ENCODE measurements around the gene PLK5. TPM values are rescaled to one million over a fixed set of nuclear protein-coding genes. Genes with fewer than 3 reads are reported as not detected.

Gene PLK5
- total RNA-seq, 2 donors from 2014 or later, result not detected

DNA sequence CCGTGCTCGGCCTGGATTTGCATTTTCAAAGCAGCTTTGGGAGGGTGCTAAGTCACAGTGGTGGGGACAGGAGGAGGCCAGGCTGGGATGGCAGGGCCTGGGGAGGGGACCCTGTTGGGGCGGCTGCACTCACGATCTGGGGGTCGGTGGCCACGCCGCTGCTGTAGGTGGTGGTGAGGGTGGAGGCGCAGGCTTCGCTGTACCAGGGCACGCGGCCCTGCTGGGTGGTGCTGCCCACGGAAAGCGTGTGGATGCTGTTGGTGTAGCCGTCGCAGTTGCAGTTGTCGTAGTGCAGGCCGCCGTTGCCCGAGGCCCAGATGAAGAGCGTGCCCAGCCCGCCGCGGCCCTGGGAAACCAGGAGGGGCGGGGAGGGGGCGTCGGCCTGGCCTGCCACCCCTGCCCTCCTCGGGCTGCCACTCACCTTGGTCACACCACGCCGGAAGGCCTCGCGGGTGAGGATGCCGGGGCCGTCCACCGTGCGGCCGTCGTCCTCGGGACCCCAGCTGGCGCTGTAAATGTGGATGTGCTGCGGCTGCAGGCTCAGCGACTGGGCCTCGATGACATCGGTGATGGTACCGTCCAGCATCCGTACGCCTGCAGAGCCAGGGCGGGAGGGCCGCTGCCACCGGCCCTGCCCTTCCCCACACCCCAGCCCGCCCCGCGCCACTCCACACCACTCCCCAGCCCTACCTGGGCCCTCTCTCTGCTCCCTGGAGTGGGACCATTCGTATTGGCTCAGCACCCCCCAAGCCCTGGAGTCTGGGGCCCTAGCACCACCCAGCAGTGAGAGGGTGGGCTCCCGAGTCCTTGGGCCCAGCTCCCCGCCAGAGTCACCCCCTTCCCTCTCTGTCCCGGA, 36.9 kb upstream of the PLK5 start:
- H3K4me3 Mint-ChIP-seq, result no peak overlapping the region
- no peaks in the 10 kb centered on the region for H3K36me3 Mint-ChIP-seq (ENCODE audit: insufficient read depth in 2 of 2)
- ATAC-seq (replicated peaks in 1 of 2), result no peak
- H3K4me1 Mint-ChIP-seq (ENCODE audit: low read depth), result peaks cover 12% of the 10 kb centered on the region
- peaks cover 4% of the 10 kb centered on the region for H3K27me3 Mint-ChIP-seq (ENCODE audit: low read depth)
- H3K27ac Mint-ChIP-seq, result no peak overlapping the region
- H3K9me3 Mint-ChIP-seq, result no peaks in the 10 kb centered on the region
- no peak for DNase-seq

DNA sequence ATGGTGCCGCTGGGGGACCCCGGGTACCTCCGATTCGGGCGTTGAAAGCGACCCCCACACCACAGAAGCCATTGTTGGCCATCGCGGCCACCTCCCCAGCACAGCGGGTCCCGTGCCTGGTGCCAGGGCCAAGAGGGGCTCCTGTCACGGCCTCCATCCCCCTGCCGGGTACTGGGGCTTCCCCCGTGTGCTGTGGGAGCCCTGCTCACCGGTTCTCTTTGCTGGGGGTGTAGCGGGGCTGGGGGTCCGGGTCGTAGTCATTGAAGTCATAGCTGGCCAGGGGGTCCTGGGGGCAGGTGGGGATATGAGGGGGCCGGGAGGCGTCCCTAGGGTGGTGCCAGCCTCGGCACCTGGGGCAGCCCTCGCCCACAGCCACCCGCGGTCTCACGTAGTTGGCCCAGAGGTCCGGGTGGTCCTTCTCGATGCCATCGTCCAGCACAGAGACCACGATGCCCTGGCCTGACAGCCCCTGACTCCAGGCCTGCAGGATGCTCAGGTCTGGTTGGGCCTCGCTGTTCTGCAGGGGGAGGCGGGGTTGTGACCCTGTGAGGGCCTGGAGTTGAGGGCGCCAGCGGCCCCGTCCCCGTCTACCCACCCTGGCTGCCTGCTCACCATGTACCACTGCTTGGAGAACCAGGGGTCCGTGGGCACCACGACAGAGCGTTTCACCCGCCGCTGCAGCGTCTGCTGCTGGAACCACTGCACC, 36.1 kb upstream of the PLK5 start:
- ATAC-seq (replicated peaks in 1 of 2) (no peak), DNase-seq (no peak)
- Mint-ChIP-seq H3K9me3 (no peaks in the 10 kb centered on the region), H3K4me1 (ENCODE audit: low read depth) (peaks cover 14% of the 10 kb centered on the region), H3K27ac (no peak overlapping the region), H3K4me3 (no peak overlapping the region), H3K36me3 (ENCODE audit: insufficient read depth in 2 of 2) (no peaks in the 10 kb centered on the region), H3K27me3 (ENCODE audit: low read depth) (peaks cover 12% of the 10 kb centered on the region)

DNA sequence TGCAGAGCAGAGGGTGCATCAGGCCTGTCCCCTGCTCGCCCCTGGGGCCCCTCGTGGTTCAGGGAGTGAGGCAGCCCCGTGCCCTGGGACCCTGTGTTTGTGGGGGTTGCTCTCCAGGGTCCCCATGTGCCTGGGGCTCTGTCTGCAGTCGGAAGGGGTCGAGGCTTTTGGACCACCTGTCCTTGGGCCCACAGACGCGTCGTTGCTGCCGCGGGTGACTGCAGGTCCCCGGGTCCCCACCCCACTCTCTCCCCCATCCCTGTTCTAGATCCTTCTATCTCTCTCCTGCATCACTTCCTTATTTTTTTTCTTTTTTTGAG, 35.6 kb upstream of the PLK5 start:
- DNase-seq (no peak), ATAC-seq (replicated peaks in 1 of 2) (no peak)
- Mint-ChIP-seq H3K36me3 (ENCODE audit: insufficient read depth in 2 of 2) (no peaks in the 10 kb centered on the region), H3K9me3 (no peaks in the 10 kb centered on the region), H3K4me3 (no peak overlapping the region), H3K27me3 (ENCODE audit: low read depth) (peaks cover 12% of the 10 kb centered on the region), H3K4me1 (ENCODE audit: low read depth) (peaks cover 14% of the 10 kb centered on the region), H3K27ac (no peak overlapping the region)

DNA sequence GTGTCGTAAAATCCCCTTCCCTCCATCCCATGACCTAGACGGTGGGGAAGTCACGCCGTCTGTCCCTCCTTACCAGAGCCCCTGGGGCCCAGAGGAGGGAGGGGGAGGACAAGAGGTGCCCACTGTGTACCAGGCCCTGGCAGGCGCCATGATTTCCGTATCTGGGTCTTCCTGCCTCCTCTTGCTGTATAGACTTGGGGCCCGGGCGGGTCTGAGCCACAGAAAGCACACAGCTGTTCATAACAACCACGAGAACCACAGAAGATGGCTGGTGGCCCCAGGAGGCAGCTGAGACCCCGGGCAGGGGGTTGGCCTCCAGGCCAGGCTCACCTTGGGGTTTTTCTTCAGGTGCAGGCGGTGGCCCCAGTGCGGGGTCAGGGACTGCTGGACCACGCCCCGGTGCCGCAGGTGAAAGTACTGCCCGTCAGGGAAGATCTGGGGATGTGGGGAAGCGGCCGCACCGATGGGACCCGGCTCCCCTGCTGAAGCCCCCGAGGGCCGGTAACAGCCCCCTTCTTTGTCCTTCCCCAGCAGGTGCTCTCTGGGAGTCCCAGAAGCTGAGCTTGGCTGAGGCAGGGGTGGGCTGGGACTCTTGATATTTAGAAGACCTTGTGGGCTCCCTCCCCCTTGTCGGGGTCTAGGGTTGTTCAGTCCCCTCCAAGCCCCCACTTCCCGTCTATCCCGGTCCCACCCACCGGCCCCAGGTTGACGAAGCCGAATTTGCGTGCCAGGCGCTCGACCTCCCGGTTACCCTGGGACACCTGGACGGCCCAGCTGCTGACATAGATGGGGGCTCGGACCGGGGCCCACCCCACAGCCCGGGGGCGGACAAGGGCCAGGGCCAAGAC, 34.2 kb upstream of the PLK5 start:
- Mint-ChIP-seq H3K27me3 (ENCODE audit: low read depth) (peaks cover 12% of the 10 kb centered on the region), H3K27ac (no peak overlapping the region), H3K36me3 (ENCODE audit: insufficient read depth in 2 of 2) (no peaks in the 10 kb centered on the region), H3K4me3 (peak overlapping the region; percentile 80 to 82), H3K9me3 (no peaks in the 10 kb centered on the region), H3K4me1 (ENCODE audit: low read depth) (peaks cover 14% of the 10 kb centered on the region)
- peak in 1 of 2 donors; percentile 33 for DNase-seq
- ATAC-seq (replicated peaks in 1 of 2), result no peak

DNA sequence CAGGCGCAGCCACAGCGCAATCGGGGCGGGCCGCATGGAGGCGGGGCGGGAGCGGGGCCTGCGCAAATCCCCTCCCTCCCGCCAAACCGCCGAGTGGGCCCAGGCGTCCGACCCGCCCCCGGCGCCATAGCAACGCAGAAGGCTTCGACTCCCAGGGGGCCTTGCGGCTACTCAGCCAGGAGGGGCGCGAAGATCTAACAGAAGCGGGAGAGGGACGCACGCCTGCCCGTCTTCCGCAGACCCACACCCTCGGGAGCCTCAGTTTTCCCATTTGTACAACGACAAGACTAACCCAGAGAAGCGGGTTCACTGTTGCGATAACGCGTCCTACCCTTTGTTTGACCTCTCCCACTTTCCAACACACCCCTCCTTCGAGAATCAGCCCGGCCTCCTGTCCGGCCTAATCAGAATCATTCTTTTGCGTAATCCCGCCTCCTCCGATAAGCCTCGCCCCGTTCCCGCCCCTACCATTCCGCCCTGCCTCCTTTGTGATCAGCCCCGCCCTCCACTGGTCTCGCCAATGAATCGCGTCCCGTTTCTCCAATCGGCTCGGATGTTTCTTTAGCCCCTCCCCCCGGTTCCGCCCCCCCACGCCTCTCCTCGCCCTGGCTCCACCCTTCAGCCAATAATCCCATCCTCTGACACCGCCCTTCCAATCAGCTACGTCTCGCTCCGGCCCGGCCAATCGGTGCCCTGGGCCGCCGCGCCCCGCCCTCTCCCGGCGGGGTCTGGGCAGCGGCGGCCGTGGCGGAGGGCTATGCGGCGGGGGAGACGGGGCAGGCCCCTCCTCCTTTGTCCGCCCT, 33.4 kb upstream of the PLK5 start, which contains the start of gene PCSK4:
Gene PCSK4, minus strand, starts transcription at position 40 of the 803 bp plus-strand sequence. Its CDS starts 4 bp downstream, at position 36.
- peak within 1 kb of the TSS; percentile 82 to 85 for H3K4me3 Mint-ChIP-seq
- peaks cover 12% of the 10 kb centered on the region for H3K27me3 Mint-ChIP-seq (ENCODE audit: low read depth)
- ATAC-seq (replicated peaks in 1 of 2), result peak; percentile 90 to 91
- H3K36me3 Mint-ChIP-seq (ENCODE audit: insufficient read depth in 2 of 2), result no peaks in the 10 kb centered on the region
- peak within 1 kb of the TSS; percentile 4 for H3K27ac Mint-ChIP-seq
- H3K4me1 Mint-ChIP-seq (ENCODE audit: low read depth), result peaks cover 14% of the 10 kb centered on the region
- no peaks in the 10 kb centered on the region for H3K9me3 Mint-ChIP-seq
- peak; percentile 97 for DNase-seq

DNA sequence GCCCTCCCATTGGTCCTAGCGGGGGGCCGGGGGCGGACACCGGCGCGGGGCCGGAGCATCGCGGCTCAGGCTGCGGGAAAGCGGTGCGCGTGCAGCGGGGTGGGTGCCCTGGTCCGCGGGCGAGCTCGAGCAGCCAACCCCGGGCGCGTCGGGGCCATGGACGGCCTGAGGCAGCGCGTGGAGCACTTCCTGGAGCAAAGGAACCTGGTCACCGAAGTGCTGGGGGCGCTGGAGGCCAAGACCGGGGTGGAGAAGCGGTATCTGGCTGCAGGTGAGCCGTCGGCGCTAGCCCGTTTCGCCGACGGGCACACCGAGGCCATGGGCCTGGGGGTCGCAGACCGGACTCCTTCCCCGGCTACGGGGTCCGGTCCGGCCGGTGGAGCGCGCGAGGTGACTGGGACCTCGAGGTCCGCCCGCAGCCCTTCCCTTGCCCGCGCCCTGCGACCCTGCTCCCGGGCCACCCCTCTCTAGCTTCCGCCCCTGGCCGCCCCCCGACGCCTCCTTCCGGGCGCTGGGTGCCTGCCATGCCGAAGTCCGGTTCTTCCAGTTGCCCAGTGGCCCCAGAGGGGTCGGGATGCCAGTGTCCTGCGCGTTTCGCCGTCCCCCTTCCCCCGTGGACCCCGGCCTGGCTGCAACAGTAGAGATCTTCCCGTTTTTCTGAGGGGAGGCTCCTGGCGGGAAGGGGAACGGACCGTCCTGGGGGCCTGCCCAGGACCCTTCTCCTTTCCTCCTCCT, 32.6 kb upstream of the PLK5 start, which contains the start of gene REEP6:
Gene REEP6, plus strand, starts transcription at position 68 of the 735 bp plus-strand sequence. Its CDS starts 89 bp downstream, at position 157.
- DNase-seq, result no peak
- ATAC-seq (replicated peaks in 1 of 2), result no peak
- H3K27me3 Mint-ChIP-seq (ENCODE audit: low read depth), result peaks cover 12% of the 10 kb centered on the region
- no peaks in the 10 kb centered on the region for H3K36me3 Mint-ChIP-seq (ENCODE audit: insufficient read depth in 2 of 2)
- H3K4me3 Mint-ChIP-seq, result peak within 1 kb of the TSS; percentile 82 to 85
- H3K27ac Mint-ChIP-seq, result peak within 1 kb of the TSS; percentile 4
- H3K4me1 Mint-ChIP-seq (ENCODE audit: low read depth), result peaks cover 14% of the 10 kb centered on the region
- no peaks in the 10 kb centered on the region for H3K9me3 Mint-ChIP-seq

DNA sequence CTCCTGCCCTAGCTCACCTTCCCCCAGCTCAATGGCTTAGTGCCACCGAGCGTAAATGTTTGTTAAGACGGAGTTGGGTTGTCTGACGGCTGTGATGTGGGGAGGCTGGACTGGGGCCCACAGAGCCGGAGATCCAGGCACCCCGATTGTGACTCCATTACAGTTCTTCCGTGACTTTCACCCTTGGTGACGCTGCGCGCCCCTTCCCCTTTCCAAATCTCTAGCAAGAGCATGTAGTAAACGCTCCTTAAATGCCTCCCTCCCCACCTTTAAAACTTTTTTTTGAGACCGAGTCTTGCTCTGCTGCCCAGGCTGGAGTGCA, 32.1 kb upstream of the PLK5 start:
- Mint-ChIP-seq H3K27ac (no peak overlapping the region), H3K4me1 (ENCODE audit: low read depth) (peaks cover 14% of the 10 kb centered on the region), H3K36me3 (ENCODE audit: insufficient read depth in 2 of 2) (no peaks in the 10 kb centered on the region), H3K27me3 (ENCODE audit: low read depth) (peaks cover 12% of the 10 kb centered on the region), H3K9me3 (no peaks in the 10 kb centered on the region), H3K4me3 (peak overlapping the region; percentile 82 to 85)
- ATAC-seq (replicated peaks in 1 of 2) (no peak), DNase-seq (no peak)

DNA sequence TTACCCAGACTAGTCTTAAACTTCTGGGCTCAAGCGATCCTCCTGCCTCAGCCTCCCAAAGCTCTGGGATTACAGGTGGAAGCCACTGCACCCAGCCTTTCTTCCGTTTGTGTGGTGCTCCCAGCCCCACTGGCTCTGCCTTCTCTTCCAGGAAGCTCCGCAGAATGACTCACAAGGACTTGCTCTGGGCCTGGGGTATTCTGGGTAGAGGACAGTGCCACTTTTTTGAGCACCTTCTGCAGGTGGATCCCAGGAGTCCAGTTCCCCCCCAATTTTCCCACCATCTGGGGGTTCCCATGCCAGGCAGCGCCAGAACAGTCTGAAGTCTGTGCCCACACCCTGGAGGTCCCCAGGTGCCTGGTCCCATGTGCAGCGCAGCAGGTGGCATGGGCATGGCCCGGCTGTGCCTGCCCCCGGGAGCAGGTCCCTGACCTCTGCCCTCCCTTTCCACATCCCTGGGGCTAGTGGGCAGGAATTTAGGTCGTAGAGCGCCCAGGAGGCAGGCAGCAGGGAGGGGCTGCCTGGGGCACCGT, 31.3 kb upstream of the PLK5 start:
- peaks cover 12% of the 10 kb centered on the region for H3K27me3 Mint-ChIP-seq (ENCODE audit: low read depth)

DNA sequence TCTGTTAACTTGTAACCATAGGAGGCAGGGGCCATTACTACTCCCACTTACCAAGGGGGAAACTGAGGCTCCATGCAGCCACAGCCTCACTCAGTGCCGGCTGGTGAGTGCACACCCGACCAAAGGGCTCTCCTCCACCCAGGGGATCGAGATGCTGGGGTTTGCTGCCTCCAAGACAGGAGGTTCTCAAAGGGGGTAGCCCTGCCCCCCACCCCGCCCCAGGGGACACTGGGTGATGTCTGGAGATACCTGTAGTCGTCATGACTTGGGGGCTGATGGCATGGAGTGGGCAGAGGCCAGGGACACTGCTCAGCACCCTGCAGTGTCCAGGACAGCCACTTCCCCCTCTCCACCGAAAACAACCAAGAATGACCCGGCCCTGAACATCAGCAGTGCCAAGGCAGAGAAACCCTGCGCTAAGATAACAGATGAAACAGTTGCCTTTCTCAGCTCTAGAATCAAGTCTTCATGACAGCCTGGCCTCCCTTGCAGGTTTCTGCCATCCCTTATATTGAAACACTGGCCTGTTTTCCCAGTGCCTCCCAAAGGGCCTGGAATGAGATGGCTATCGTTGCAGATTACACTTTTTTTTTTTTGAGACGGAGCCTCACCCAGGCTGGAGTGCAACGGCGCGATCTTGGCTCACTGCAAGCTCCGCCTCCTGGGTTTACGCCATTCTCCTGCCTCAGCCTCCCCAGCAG, 29.6 kb upstream of the PLK5 start:
- no peak for ATAC-seq (replicated peaks in 1 of 2)
- Mint-ChIP-seq H3K9me3 (no peaks in the 10 kb centered on the region), H3K27ac (no peak overlapping the region), H3K36me3 (ENCODE audit: insufficient read depth in 2 of 2) (no peaks in the 10 kb centered on the region), H3K4me1 (ENCODE audit: low read depth) (peaks cover 13% of the 10 kb centered on the region), H3K4me3 (no peak overlapping the region), H3K27me3 (ENCODE audit: low read depth) (peaks cover 12% of the 10 kb centered on the region)
- no peak for DNase-seq

More for the DNA sequence above, 31.3 kb upstream of the PLK5 start:
- ATAC-seq (replicated peaks in 1 of 2), result no peak
- no peak for DNase-seq
- no peak overlapping the region for H3K27ac Mint-ChIP-seq
- peaks cover 14% of the 10 kb centered on the region for H3K4me1 Mint-ChIP-seq (ENCODE audit: low read depth)
- peak overlapping the region; percentile 82 to 85 for H3K4me3 Mint-ChIP-seq
- no peaks in the 10 kb centered on the region for H3K36me3 Mint-ChIP-seq (ENCODE audit: insufficient read depth in 2 of 2)
- no peaks in the 10 kb centered on the region for H3K9me3 Mint-ChIP-seq

DNA sequence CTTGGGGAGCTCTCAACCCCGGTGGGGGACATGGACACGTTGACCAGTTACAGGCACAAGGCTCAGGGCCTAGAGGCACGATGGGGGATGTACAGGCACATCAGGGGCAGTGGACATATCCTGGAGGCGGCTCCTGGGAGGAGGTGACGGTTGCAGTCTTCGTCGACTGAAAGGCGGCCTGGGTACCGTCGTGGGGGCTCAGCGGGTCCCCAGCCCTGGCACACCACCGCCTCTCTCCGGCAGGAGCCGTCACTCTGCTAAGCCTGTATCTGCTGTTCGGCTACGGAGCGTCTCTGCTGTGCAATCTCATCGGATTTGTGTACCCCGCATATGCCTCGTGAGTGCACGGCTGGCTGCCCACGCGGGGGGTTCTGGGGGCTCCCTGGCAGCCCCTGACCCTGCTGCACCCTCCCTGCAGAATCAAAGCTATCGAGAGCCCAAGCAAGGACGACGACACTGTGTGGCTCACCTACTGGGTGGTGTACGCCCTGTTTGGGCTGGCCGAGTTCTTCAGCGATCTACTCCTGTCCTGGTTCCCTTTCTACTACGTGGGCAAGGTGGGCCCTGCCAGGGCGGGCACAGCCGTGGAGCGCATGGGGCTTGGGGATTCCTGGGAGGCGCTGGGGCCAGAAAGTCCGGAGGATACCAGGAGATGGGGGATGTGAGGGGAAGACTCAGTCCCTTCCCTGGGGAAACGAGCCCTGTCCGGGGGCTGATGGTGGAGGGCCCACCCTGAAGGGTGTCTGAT, 28.7 kb upstream of the PLK5 start:
- H3K4me3 Mint-ChIP-seq, result no peak overlapping the region
- ATAC-seq (replicated peaks in 1 of 2), result no peak
- H3K9me3 Mint-ChIP-seq, result no peaks in the 10 kb centered on the region
- H3K27ac Mint-ChIP-seq, result no peak overlapping the region
- no peaks in the 10 kb centered on the region for H3K36me3 Mint-ChIP-seq (ENCODE audit: insufficient read depth in 2 of 2)
- peaks cover 12% of the 10 kb centered on the region for H3K27me3 Mint-ChIP-seq (ENCODE audit: low read depth)
- peaks cover 7% of the 10 kb centered on the region for H3K4me1 Mint-ChIP-seq (ENCODE audit: low read depth)
- no peak for DNase-seq

Measured in activated T-cell treated with anti-CD3 and anti-CD28 coated beads, Interleukin-2, amount 50 U/mL, for 72 hours (primary cell).